ENCODE data around the gene EIF3D.

The EIF3D gene

DNA sequence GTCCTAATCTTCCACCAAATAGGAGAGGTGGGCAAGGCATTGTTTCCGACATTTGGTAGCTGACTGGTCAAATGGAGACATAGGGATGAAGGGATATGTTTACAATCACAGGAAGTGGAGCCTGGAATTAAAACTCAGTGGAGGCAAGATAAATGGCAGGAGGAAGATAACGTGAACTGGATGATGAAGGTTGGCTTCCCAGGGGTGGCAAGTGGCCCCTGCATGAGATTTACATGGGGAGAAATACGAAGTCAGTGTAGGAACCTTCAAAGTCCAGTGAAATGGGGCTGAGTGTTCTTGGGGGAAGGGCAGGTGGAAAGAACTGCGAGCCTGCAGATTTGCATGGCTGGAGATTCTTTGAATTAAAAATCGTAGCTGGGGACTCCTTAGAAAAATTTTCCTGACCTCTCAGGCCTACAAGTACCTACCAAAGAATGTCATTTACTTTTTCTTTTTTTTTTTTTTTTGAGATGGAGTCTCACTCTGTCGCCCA lies 21.4 kb downstream of the EIF3D start:
- H3K9me2 ChIP-seq (replicated peaks; ENCODE audit: control insufficient read depth, low read length), result no peaks in the 10 kb centered on the region
- H3K4me3 ChIP-seq (ENCODE audit: low read length), result peak overlapping the region; percentile 75
- H3K4me2 ChIP-seq (ENCODE audit: low read length), result peak overlapping the region; percentile 75
- peaks cover 16% of the 10 kb centered on the region for H3K79me2 ChIP-seq (ENCODE audit: control insufficient read depth, low read length)
- H3K9me3 ChIP-seq (ENCODE audit: control insufficient read depth, insufficient read depth, low read length), result no peaks in the 10 kb centered on the region
- H4K20me1 ChIP-seq (ENCODE audit: control insufficient read depth, insufficient read depth, low read depth, low read length), result no peaks in the 10 kb centered on the region
- H3K27ac ChIP-seq (ENCODE audit: low read depth, low read length), result peak overlapping the region; percentile 58; the same call in 1 of the 2 replicates
- H3K4me1 ChIP-seq (ENCODE audit: control insufficient read depth, low read length), result peaks cover 26% of the 10 kb centered on the region
- peaks cover 49% of the 10 kb centered on the region for H3K36me3 ChIP-seq (ENCODE audit: control insufficient read depth, low read length)
- H3K27me3 ChIP-seq (ENCODE audit: control insufficient read depth, low read length), result no peaks in the 10 kb centered on the region
- TF ChIP-seq, protein P1, sequence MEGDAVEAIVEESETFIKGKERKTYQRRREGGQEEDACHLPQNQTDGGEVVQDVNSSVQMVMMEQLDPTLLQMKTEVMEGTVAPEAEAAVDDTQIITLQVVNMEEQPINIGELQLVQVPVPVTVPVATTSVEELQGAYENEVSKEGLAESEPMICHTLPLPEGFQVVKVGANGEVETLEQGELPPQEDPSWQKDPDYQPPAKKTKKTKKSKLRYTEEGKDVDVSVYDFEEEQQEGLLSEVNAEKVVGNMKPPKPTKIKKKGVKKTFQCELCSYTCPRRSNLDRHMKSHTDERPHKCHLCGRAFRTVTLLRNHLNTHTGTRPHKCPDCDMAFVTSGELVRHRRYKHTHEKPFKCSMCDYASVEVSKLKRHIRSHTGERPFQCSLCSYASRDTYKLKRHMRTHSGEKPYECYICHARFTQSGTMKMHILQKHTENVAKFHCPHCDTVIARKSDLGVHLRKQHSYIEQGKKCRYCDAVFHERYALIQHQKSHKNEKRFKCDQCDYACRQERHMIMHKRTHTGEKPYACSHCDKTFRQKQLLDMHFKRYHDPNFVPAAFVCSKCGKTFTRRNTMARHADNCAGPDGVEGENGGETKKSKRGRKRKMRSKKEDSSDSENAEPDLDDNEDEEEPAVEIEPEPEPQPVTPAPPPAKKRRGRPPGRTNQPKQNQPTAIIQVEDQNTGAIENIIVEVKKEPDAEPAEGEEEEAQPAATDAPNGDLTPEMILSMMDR (IDR thresholded peaks at IDR 0.05; ENCODE audit: low read depth, low read length, poor library complexity, severe bottlenecking), result no peak
- no peak for TF ChIP-seq EZH2phosphoT487 (IDR thresholded peaks at IDR 0.05; ENCODE audit: borderline replicate concordance, low read length)
- H3F3A ChIP-seq (ENCODE audit: control insufficient read depth, insufficient read depth), result peaks cover 31% of the 10 kb centered on the region

DNA sequence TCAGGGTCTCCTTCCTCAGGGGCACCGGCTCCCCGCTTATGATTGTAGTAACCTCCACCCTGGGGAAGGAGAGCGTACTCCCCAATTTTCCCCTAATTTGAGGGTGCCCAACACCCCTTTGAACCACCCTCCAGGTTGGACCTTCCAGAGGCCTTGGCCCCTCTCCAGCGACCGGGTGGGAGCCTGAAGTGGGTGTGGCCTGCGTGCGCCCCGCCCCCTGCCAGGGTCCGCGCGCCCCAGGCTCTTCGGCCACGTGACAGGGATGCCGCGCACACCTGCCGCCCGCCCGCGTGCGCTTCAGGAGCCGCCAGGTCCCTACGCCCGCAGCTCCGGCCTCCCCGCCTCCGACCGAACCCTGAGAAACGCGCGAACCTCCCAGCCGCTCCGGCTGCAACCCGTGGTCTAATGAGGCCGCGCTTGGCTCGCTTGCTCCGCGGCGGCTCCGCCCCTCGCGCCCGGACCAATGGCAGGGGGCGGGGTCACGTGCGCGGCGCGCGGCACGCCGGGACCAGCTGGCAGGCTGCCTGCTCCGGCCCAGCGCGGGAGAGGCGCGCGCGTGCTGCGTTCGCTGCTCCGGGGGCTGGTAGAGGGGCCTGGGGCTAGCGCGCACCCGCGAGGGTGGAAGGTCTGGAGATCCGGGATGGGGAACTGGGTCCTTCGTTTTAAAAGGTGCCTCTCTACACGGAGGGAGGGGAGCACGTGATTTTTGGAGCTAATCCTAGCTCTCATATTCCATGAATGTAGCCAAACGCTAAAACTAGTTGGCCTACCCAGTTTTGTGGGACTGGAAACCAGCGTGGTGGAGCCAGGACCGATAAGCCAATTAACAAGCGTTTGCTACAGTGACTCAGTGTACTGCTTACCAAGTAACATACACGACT lies 22.1 kb downstream of the EIF3D start, which contains the start of gene FOXRED2:
Gene FOXRED2, minus strand, starts transcription at position 404 of the 881 bp plus-strand sequence. CDS start 618 bp downstream, outside the sequence.
- TF ChIP-seq EZH2phosphoT487 (IDR thresholded peaks at IDR 0.05; ENCODE audit: borderline replicate concordance, low read length), result no peak
- TF ChIP-seq, protein P1 (IDR thresholded peaks at IDR 0.05; ENCODE audit: low read depth, low read length, poor library complexity, severe bottlenecking), result no peak

DNA sequence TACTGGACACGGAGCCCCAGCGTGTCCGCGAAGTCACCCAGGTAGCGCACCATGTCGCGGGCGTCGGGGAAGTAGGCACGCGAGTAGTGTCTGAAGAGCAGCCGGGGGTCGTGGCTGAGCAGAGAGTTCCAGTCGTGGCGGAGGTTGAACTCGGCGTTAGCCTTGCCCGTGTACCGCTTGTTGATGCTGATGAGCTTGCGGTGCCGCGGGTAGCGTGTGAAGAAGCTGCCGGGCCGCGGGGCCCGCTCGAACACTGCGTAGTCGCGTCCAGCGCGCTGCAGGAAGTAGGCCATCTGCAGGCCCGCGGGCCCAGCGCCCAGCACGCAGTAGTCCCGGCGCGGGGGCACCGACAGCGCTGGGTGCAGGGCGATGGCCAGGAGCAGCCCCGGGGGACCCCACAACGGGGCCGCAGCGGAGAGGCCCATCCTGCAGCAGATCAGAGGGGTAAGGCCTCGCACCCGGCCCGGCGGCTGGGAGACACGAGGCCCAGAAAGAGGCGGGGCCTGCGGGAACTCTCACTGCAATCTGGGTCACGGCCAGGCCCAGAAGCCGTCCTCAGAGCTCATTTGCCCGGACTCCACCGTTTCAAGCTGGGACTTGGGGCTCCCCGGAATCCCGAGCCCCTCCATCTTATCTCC lies 22.8 kb downstream of the EIF3D start:
- Histone ChIP-seq H3K36me3 (ENCODE audit: control insufficient read depth, low read length) (peaks cover 36% of the 10 kb centered on the region), H3K4me3 (ENCODE audit: low read length) (peak overlapping the region; percentile 75), H3F3A (ENCODE audit: control insufficient read depth, insufficient read depth) (peaks cover 21% of the 10 kb centered on the region), H3K27ac (ENCODE audit: low read depth, low read length) (peak overlapping the region; percentile 58), H3K27me3 (ENCODE audit: control insufficient read depth, low read length) (no peaks in the 10 kb centered on the region), H3K79me2 (ENCODE audit: control insufficient read depth, low read length) (peaks cover 16% of the 10 kb centered on the region), H3K4me2 (ENCODE audit: low read length) (peak overlapping the region; percentile 75), H3K9me3 (ENCODE audit: control insufficient read depth, insufficient read depth, low read length) (no peaks in the 10 kb centered on the region), H3K4me1 (ENCODE audit: control insufficient read depth, low read length) (peaks cover 26% of the 10 kb centered on the region), H4K20me1 (ENCODE audit: control insufficient read depth, insufficient read depth, low read depth, low read length) (no peaks in the 10 kb centered on the region), H3K9me2 (replicated peaks; ENCODE audit: control insufficient read depth, low read length) (no peaks in the 10 kb centered on the region)
- TF ChIP-seq EZH2phosphoT487 (IDR thresholded peaks at IDR 0.05; ENCODE audit: borderline replicate concordance, low read length), result no peak

More for the DNA sequence above, 22.1 kb downstream of the EIF3D start, which contains the start of gene FOXRED2:
- Histone ChIP-seq H3K27ac (ENCODE audit: low read depth, low read length) (peak within 1 kb of the TSS; percentile 58), H3K9me3 (ENCODE audit: control insufficient read depth, insufficient read depth, low read length) (no peaks in the 10 kb centered on the region), H3K9me2 (replicated peaks; ENCODE audit: control insufficient read depth, low read length) (no peaks in the 10 kb centered on the region), H3K27me3 (ENCODE audit: control insufficient read depth, low read length) (no peaks in the 10 kb centered on the region), H3K4me1 (ENCODE audit: control insufficient read depth, low read length) (peaks cover 26% of the 10 kb centered on the region), H3K36me3 (ENCODE audit: control insufficient read depth, low read length) (peaks cover 42% of the 10 kb centered on the region), H3K4me3 (ENCODE audit: low read length) (peak within 1 kb of the TSS; percentile 75), H4K20me1 (ENCODE audit: control insufficient read depth, insufficient read depth, low read depth, low read length) (no peaks in the 10 kb centered on the region), H3K4me2 (ENCODE audit: low read length) (peak within 1 kb of the TSS; percentile 75), H3F3A (ENCODE audit: control insufficient read depth, insufficient read depth) (peaks cover 27% of the 10 kb centered on the region), H3K79me2 (ENCODE audit: control insufficient read depth, low read length) (peaks cover 16% of the 10 kb centered on the region)
